NCI-H748 (cell line): ENCODE measurements around the gene CELA1.
A peak's percentile ranks its signal among the peaks of the same experiment; 100 is the strongest.
"Not testable (repeated sequence)": the region's sequence is repeated elsewhere in the genome, so short reads cannot be mapped to it uniquely, and the experiment has no call there.

ENCODE experiments used
- DNase-seq: peaks from one replicate; lab custom pipeline; 2025; ENCODE audit not compliant: unreplicated experiment; lab: John Stamatoyannopoulos, UW

CELA1 gene

DNA sequence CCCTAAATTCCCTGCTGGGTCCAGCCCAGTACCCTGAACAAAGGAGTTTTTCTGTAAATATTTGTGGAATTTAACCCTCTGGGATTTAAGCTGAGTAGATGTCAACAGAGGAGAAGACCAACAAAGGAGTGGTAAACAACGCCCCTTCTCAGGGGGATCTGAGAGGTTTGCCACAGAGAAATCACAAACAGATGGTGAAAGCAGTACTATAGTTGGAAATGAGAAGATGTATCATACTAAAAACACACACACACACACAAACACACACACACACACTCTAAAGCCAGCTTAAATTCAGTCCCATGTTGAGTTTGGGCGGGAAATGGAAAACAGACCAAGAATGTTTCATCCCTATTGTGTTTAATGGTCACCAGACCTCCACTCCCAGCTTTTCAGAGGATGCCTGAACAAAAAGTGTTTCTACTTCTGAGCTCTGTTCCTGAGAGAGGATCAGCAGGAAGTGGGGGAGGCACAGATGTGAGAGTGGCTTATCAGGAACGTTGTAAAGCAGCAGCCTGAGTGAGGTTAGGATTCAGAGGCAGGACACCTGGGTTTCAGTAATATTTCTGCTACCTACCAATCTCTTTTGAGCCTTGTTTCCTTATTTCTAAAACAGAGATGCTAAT is 25.7 kb downstream of the CELA1 start:
- DNase-seq: peak; percentile 77

DNA sequence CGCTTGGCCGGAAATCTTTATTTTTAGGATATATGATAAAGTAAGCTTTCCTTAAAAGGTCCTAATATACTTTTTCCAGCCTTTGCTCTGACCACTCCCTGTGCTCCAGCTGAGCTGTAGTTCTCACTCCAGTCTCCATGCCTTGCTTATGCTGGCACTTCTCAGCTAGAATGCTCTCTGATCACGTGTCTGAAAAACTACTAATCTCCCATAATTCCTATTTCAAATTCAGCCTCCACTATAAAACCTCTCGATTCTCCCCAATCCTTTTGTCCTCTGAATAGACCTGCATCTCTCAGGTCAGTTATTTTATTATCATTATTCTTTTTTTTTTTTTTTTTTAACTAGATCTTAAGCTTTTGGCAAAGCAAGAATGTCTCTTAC is 26.2 kb downstream of the CELA1 start:
- DNase-seq: peak; percentile 35

DNA sequence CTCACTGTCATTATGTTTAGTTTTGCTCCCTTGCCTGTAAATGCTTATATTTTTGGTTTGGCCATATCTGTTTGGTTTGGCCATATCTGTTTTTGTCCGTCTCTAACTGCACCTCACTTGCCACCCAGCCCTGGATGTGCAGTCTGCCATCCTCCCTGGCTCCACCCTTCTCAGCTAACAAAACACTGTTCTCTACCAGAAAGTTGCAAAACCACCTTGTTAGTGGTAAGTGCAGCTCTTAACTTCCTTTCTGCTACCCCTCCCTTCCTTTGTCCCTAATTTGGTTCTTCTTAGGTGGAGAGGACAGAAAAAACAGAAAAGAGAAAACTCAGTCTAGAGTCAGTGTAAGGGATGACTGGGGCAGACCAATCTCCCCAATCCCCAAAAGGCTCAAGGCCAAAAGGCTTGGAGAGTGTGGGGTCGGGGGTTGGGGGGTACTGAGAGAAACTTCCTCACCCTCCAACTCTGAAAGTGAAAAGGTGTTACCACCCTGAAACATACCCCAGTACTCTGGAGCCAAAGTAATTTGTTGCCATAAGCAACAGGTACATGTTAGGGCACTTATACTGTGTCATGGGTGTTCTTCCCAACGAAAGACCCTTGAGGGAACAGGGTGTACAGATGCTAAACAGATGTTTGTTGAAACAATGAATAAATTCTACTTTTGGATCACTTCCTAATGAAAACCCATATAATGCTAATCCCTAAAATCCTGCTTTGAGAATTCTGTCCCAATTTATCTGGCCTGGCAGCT is 27.5 kb downstream of the CELA1 start:
- no peak for DNase-seq

DNA sequence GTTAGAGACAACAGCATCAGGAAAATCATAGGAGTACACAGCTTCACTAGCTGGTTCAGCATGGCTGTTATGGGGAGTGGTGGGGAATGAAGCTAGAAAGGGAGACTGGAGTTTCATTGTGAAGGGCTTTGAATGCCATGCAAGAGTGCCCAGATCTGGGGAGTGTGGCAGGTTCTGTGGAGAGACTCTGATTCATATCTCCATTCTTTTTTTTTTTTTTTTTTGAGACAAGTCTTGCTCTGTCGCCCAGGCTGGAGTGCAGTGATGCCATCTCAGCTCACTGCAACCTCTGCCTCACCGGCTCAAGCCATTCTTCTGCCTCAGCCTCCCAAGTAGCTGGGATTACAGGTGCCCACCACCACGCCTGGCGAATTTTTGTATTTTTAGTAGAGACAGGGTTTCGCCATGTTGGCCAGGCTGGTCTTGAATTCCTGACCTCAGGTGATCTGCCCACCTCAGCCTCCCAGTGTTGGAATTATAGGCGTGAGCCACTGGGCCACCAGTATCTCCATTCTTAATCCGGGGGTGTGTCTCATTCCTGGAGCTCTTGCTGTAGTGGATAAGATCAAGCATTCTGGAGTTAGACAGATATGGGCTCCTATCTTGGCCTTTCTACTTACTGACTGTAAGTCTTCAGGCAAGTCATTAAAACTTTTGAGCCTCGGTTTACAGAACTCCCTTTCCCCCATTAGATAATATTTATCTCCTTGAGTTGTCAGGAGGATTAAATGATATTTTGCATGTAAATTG is 28.2 kb downstream of the CELA1 start:
- not testable (repeated sequence) for DNase-seq

DNA sequence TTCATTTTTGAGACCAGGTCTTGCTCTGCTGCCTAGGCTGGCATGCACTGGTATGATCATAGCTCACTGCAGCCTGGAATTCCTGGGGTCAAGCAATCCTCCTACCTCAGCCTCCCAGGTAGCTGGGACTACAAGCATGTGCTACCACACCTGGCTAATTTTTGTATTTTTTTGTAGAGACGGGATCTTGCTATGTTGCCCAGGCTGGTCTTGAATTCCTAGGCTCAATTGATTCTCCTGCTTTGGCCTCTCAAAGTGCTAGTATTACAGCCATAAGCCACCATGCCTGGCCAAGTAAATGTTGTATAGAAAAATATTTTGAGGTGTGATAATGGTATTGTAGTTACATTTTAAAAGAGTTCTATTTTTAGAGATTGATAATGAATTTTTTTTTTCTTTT is 35.1 kb downstream of the CELA1 start:
- DNase-seq: no peak

DNA sequence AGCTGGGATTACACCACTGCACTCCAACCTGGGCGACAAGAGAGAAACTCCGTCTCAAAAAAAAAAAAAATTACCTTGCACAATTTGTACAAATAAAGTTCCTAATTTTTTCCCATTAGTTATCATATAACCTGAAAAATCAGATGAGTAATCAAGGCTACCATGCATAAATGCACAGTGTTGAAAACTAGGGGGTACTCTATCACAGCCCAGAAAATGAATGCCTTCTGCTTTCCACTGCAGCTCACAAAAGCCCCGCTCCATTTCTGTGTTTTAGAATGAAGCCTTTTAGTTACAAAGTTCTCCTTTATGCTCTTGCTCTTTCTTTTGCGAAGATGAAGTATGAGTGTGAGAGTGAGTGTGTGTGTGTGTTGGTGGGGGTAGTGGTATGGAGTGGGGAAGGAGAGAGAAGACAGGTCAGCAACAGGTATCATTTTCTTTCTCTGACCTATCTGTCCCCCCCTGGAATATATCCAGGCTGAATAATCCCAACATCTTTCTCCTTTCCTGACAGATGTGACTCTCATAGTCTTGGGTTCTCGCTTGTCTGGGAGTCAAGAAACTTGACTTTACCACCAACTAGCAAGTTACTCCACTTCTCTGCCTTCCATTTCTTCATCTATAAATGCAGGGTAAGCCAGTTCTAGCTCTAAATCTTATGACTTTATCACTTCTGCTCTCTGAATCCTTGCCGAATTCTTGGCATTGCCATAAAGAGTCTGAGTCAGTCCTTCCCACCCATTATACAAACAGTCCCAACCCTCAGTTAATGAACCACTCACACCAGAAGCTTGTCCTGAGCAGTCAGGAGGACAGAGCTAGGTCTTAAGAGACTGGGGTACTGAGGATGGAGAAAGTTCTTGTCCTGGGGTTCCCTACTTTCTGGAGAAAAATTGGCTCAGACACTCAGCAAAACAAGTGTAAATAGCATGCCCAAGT is 38.6 kb downstream of the CELA1 start:
- no peak for DNase-seq

DNA sequence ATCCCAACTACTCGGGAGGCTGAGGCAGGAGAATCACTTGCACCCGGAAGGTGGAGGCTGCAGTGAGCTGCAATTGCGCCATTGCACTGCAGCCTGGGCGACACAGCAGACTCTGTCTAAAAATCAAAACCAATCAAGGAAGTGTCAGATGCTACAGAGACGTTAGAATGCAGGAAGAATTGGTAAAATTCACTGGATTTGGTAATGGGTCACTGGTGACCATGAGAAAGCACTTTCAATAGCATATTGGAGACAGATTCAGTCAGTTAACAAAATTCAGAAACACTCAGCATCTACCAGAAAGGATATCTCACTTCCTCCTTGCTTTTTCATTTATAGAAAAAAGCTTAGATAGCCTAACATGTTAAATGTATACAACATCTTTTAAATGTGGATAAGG is 40.0 kb downstream of the CELA1 start:
- DNase-seq: no peak

DNA sequence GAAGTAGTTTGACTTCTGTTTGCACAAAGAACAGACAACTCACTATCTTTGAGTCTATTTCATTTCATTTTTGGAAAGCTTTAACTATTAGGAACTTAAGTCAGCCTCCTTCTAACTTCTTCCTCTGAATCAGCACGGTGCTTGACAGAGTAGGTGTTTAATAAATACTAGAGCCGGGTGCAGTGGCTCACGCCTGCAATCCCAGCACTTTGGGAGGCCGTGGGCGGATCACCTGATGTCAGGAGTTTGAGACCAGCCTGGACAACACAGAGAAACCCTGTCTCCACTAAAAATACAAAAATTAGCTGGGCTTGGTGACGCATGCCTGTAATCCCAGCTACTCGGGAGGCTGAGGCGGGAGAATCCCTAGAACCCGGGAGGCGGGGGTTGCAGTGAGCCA is 45.7 kb downstream of the CELA1 start:
- DNase-seq: not testable (repeated sequence)

DNA sequence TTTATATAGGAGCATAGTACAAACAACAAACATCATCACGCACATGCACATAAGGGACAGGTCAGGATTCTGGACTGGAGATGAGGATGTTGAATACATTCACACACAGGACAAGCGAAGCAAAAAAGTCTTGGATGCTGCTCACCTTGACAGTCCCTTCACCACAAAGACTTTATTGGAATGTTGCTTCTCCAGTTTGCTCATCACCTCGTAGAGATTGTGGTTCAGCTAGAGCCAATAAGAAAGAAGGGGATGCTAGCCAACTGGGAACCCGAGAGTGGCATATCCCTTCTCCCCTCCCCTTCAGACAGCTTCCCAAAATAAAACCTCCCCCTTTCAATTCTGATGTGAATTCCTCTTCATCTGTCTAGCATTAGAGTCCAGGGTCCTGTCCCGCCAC is 50.8 kb downstream of the CELA1 start:
- DNase-seq: no peak

DNA sequence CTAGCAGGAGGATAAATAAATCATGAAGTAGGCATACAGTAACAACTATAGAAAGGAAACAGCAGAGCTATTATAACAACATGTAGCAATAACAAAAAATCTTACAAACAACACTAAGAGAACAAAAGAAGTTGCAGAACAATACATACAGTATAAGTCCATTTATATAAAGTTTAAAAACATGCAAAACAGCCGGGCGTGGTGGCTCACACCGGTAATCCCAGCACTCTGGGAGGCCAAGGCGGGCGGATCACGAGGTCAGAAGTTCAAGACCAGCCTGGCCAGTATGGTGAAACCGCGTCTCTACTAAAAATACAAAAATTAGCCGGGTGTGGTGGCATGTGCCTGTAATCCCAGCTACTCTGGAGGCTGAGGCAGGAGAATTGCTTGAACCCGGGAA is 52.4 kb downstream of the CELA1 start:
- DNase-seq: not testable (repeated sequence)

DNA sequence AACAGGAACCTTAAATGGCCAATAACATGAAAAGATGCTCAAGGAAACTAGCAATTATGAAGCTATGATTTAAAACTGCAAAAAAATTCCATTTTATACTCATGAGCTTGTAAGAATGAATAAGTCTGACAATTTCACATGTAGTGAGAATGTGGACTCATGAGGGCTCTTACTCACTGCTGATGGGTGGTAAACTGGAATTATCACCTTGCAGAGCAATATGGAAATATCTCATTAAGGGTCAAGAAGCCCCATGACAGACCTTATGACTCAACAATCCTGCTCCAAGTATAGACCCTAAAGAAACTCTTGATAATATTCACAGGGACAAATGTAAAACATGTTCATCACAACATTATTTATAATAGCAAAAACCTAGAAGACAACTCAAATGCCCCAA is 52.8 kb downstream of the CELA1 start:
- no peak for DNase-seq

DNA sequence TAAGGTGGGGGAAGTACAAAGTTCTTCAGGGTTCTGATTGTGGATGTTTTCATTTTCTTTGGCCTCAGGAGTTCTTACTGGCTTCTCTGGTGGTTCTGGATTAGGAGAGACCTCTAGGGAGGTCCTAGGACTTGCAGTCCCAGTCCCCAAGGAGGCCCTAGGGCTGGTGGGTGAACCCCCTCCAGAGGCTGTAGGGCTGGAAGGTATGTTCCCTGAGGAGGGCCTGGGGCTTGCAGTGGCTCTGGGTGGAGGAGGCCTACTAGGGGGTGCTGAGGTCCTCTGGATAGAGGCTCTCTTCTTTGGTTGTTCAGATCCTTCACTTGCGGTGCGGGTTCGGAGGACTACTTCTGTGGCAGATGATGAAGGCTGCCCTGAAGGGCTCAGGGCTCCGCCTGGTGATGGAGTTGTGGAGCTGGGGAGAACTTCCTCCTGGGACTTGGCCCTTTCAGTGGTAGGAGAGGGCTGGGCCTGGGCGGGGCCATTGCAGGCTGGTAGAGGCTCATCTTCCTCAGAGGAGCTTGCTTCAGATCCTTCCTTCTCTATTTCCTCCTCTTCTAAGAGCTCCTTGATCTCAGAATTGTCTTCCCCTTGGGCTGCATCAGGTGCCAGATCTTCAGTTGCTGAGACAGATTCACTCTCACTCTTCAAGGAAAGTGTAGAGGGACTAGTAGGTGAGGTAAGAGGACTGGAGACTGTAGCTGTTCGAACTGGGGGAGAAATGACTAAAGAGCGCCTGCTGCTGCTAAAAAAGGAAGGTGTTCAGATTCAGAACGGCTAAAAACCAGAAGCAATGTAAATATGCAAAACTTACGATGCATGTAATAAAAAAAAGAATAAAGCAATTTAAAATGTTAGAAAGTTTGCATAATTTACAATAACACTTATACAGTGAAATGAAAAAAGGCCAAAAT is 54.6 kb downstream of the CELA1 start:
- not testable (repeated sequence) for DNase-seq

DNA sequence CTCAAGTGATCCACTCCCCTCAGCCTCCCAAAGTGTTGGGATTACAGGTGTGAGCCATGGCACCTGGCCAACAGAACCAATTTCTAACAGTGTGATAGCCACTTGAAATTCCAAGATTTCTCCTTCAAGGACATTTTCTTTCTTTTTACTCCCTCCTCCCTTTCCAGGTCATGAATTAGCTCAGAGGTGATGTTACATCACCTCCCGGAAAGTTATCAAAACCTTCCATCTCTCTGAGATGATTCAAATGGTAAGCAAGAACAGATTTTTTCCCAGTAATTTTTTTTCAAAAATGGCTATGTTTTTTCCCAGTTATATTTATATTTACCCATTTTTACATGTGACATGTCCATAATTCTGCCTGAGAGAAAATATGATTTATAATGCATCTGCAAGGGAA is 60.6 kb downstream of the CELA1 start:
- DNase-seq: no peak

DNA sequence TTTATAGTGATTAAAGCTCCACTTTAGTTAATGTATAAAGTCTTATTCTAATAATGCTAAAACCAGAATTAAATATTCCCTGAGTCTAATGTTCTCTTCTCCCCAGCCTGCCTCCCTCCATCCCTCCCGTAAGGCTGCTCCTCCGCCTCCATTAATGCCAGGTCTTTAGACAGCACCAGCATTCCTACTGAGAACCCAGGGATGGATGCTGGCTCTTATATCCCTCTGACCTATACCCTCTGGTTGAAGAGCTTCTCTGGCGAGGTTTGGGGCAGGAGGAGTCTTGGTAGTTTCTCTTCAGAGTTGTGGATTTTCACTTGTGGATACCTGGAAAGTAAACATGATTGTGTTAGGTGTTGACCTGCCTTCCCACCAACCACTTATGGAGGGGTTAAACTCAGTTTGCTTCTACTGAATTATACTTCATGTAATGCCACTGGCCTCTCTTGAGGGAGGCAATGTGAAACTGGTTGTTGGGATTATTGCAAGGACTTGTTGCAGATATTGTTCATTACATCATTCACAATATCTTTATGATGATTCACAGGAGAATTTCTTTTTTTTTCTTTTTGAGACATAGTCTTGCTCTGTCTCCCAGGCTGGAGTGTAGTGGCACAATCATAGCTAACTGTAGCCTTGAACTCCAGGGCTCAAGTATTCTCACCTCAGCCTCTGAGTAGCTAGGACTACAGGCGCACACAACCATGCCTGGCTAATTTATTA is 65.1 kb downstream of the CELA1 start:
- no peak for DNase-seq
